ENCODE results near the gene CARD6. TPM values are rescaled to one million over a fixed set of nuclear protein-coding genes. Genes with fewer than 3 reads are reported as not detected.

Gene CARD6
- total RNA-seq, 1 donor from 2014 or later = 6.4 TPM

- no peak for ATAC-seq
- DNase-seq = no peak
- intact Hi-C loops (cut with micrococcal nuclease) = no loop called here
These were observed 14.5 kb upstream of the CARD6 start for GRCh38 chr5:40826489-40827187.

DNA sequence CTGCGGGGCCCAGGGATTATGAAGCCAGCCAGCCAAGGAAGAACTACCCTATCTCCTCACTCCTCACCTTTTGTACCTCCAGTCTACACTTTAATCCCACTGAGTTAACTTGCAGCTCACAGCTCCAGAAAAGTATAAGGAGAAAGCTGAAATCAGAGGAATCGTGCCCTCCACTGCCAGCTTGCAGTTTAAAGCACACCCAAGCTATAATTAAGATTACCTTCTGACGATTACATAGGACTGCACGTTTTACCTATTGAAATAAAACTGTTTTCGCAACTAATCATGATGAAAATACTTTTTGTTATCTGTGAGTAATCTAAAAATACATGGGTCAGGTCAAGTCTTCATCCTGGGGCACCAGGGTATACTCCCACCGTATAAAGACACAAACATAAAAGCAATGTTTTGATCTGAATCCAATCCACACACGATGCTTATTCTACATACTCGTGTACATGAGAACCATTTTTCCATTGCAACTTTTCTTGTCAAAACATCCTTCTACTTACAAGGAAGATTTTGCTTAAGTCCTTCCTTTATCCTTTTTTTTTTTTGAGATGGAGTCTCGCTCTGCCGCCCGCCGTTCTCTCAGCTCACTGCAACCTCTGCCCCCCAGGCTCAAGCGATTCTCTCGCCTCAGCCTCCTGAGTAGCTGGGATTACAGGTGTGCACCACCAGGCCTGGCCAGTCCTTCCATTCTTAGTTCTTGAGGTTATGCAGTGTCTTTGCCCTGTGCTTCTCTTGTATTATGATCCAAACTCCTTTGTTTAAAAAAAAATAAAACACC is 13.8 kb upstream of the CARD6 start:
- ATAC-seq (no peak), DNase-seq (no peak)
- intact Hi-C loops (cut with micrococcal nuclease) = no loop called here

DNA sequence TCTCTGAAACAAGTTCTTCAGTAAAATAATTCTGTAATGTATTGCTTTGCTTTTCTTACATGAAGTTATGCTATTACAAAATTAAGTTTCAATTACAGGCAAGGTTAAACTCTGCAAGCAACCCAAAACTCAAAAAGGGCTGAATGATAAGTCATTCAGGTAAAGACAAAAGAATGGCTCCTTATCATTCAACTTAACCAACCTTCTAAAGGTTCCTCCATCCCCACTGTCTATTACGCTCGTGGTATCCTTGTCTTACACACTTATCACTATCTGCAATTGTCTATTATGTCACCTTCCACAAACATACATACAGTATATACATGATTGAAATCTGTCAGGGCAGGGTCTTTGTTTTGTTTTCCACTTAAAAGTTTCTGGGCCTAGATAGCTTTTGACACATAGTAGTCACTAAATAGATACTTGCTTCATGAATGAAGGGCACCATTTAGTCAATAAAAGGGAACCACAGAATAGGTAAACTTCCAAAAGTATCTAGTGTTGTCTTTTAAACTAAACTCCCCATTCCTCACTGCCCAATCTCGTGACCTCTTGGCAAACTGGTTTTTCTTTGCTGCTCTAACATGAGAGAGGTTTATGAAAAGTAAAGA is 13.0 kb upstream of the CARD6 start:
- DNase-seq (no peak), ATAC-seq (no peak)
- intact Hi-C loops (cut with micrococcal nuclease) = no loop called here

DNA sequence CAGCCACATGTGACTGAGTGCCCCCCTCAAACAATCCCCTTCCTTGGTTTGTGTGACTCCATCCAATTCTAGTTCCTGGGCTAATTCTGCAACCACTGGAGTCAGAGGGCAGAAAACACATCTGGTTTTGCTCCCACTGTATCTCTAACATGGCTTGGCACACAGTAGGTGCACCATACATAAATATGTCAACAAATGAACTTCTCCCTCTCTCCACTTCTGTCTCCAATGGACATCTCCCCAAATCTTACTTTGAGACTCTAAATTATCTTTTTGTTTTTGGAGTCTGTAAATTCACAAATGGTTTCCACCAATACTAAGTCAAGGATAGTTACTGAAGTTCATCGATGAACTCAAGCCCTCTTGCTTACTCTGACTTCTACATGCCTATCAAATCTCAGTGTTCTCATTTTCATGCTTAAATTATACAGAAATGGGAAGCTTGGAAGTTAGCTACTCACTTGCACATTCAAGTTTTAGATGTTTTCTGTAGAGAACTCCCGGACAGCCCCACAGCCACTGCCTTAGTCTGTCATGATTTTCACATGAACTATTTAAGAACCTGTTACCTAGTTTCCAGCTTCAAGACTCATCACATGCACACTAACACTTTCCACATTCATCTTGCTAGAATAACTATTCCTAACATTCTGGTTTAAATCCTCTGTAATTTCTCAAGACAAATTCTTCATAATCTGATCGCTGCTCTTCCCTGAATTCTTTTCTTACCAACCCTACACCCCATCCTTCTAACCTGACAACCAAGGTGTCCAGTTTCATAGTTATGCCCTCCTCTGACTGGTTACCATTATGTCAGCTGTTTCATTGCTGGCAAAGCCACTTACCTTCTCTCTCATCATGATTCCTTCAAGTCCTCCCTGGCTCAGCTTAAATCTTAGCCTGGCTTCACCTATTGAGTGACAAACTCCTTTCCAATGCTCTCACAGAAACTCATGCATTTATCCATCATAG is 12.2 kb upstream of the CARD6 start:
- DNase-seq = no peak
- intact Hi-C loops (cut with micrococcal nuclease) = no loop called here
- ATAC-seq = no peak

GRCh38 chr5:40829748-40830533 is 11.2 kb upstream of the CARD6 start:
- no peak for ATAC-seq
- intact Hi-C loops (cut with micrococcal nuclease) = no loop called here

GRCh38 chr5:40831346-40832210 is 9.6 kb upstream of the CARD6 start:
- intact Hi-C loops (cut with micrococcal nuclease) = no loop called here
- ATAC-seq (no peak), DNase-seq (no peak)

More at GRCh38 chr5:40829748-40830533, 11.2 kb upstream of the CARD6 start:
- DNase-seq = no peak

DNA sequence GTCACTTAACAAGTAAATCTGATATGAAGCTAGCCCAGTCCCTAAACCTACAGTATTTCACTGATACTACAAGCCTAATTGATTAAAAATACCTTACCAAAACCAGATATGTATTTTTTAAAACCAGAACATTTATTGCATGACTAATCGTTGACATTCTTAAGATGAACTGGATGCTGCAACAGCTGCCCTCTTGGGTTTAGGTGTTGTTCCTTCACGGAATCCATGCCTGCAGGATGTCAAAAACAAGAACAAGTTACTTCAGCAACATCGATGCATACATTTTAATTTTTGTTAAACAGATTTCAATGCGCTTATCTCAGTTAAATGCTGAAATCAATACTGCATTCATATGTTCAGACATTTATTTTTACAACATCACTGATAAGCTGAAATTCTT is 8.8 kb upstream of the CARD6 start:
- no peak for DNase-seq
- intact Hi-C loops (cut with micrococcal nuclease) = no loop called here

DNA sequence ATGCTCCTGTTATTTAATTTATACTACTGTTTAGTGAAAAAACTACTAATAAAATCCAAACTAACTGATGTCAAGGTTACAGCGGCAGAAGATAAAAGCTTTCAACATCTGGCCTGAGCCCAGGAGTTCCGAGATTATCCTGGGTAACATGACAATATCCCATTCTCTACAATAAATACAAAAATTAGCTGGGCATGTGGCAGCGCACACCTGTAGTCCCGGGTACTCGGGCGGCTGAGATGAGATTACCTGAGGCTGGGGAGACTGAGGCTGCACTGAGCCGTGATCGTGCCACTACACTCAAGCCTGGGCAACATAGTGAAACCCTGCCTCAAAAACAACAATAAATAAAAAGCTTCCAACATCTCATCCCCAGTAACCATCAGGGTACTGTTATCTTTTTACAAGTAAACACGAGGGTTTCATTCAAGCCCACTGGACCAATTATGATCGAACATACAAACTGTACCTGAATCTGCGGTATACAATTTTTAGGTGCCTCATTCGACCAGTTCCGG is 7.4 kb upstream of the CARD6 start:
- ATAC-seq (no peak), DNase-seq (no peak)
- intact Hi-C loops (cut with micrococcal nuclease) = no loop called here

More for the DNA sequence above, 8.8 kb upstream of the CARD6 start:
- ATAC-seq = no peak

GRCh38 chr5:40834391-40834848 is 6.7 kb upstream of the CARD6 start:
- intact Hi-C loops (cut with micrococcal nuclease) = no loop called here
- ATAC-seq (no peak), DNase-seq (no peak)

- intact Hi-C loops (cut with micrococcal nuclease) = no loop called here
- DNase-seq (peak; percentile 96), ATAC-seq (peak; percentile 100)
These were observed 6.0 kb upstream of the CARD6 start, which contains the start of gene RPL37 for GRCh38 chr5:40834849-40835787. TSS of gene RPL37 (minus strand) at chr5:40835222. CDS start at chr5:40835185, 37 bp downstream.

DNA sequence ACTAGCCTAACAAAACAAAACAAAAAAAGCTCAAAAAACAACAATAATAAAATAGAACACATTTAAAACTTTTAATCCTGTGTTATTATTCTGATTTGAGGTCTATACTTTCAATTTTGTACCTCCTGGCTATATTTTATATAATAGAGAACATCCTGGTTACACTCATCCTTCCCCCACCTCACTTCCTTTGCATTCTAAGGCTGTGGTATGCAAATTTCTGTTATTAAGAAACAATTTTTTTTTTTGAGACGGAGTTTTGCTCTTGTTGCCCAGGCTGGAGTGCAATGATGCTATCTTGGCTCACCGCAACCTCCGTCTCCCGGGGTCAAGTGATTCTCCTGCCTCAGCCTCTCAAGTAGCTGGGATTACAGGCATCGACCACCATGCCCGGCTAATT is 3.1 kb upstream of the CARD6 start:
- DNase-seq (no peak), ATAC-seq (no peak)
- intact Hi-C loops (cut with micrococcal nuclease) = no loop called here

GRCh38 chr5:40842351-40842750 is 1.2 kb downstream of the CARD6 start:
- DNase-seq (no peak), ATAC-seq (no peak)
- intact Hi-C loops (cut with micrococcal nuclease) = no loop called here

DNA sequence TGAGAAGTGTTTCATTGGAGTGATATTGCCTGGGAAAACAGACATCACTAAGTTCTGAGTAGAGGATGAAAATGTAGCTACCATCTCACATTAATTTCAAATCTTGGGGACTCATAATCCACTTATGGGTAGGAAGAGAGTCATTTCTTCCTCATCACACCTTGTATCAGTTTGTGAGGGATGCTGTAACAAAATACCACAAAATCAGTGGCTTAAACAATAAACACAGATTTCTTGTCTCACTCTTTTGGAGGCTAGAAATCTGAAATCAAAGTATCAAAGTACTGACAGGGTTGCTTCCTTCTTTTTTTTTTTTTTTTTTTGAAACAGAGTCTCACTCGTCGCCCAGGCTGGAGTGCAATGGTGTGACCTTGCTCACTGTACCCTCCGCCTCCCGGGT is 3.4 kb downstream of the CARD6 start:
- intact Hi-C loops (cut with micrococcal nuclease) = no loop called here
- no peak for ATAC-seq
- no peak for DNase-seq

- DNase-seq (no peak), ATAC-seq (no peak)
- intact Hi-C loops (cut with micrococcal nuclease) = no loop called here
These were observed 5.2 kb downstream of the CARD6 start for GRCh38 chr5:40846371-40846770.

DNA sequence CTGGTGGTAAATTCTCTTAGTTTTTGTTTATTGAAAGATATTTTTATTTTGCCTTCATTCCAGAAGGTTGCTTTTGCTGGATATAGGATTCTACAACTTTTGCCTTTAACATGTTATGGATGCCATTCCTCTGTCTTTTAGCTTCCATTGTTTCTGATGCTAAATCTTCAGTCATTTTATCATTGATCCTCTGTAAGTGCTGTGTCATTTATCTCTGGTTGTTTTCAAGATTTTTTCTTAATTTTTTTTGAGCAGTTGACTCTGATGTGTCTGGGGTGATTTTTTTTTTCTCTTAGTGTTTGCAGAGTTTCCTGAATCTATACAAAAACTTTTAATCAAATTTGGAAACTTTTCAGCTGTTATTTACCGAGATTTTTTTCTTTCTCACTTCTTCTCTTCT is 6.4 kb downstream of the CARD6 start:
- DNase-seq (no peak), ATAC-seq (no peak)
- intact Hi-C loops (cut with micrococcal nuclease) = no loop called here

DNA sequence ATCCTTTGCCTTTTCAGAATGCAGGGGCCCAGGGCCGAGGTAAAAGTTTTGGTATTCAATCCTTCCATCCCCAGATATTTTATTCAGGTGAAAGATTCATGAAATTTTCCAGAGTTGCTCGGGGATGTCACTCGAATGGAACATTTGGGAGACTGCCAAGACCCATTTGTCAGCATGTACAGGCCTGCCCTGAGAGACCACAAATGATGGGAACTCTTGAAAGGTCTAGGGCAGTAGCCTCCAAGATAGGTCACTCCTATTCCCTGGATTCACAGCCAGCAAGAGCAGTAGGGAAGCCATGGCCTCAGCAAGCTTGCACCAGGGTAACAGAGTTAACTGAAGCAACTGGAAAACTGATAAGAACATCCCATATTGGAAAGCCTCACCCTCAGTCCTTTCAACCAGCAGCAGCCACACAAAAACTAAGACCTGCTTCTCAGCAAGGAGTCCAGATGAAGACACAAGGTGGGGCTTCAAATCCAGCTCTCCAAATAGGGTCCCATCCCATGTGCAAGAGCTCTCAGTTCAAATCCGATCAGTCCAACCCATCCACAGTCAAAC is 12.5 kb downstream of the CARD6 start:
- intact Hi-C loops (cut with micrococcal nuclease) = no loop called here
- ATAC-seq = no peak
- no peak for DNase-seq

Data from left ventricle myocardium superior (tissue), 1 donor.